K562 (cell line): ENCODE measurements around the gene AMPD1. TPM values are rescaled to one million over a fixed set of nuclear protein-coding genes. Genes with fewer than 3 reads are reported as not detected.

ENCODE experiments used
- ATAC-seq: fragments of 200-7000 bp; cut with Tn5 transposase; 3 replicates; pipeline ENCODE4 v1.9.1; 2020; ENCODE audit warnings: moderate library complexity
- BruUV-seq: library from RNA; stranded (reverse); fragments of 400-500 nt; replicated peaks from 2 replicates; lab custom pipeline; 2021; lab: Mats Ljungman, UMichigan
- CTCF ChIA-PET: fragments of 300-600 bp; formaldehyde crosslinking; extraction: SDS; loops from one replicate; lab custom pipeline; 2021; ENCODE audit warnings: low intra/inter-chr PET ratio; lab: Yijun Ruan, JAX
- POLR2A ChIA-PET: fragments of 300-600, 350-650 bp; sonication (Branson Sonifier 250); formaldehyde crosslinking; extraction: SDS; loops from one replicate; lab custom pipeline; 2021; ENCODE audit warnings: antibody characterized with exemption, inconsistent platforms; lab: Yijun Ruan, JAX
- DNase-seq, 4 experiments: peaks; one replicate each; pipeline versions ENCODE4 v3.0.0 to v3.0.0-alpha.2; 2011 to 2018; ENCODE audit warnings: low spot score in 3 of 4, mixed read lengths in 3 of 4; ENCODE audit errors: extremely low read depth in 1 of 4
- FAIRE-seq: peaks from 2 replicates; lab custom pipeline; 2011; peaks lifted over from hg19 to GRCh38; lab: Jason Lieb, UNC
- H2AFZ ChIP-seq: 2 replicates; pipeline ENCODE4 v1.6.0; 2011; ENCODE audit warnings: low read depth, low read length, control low read depth, inconsistent platforms
- H3K27ac ChIP-seq: fragments of 200-600 bp; 3 replicates; pipeline ENCODE4 v1.8.0; 2011; ENCODE audit warnings: low read depth, mild to moderate bottlenecking, control low read depth, inconsistent platforms, low read length, moderate library complexity, mixed read lengths; ENCODE audit errors: extremely low read depth
- H3K27me3 ChIP-seq, 2 experiments: fragments of 300-600 bp in 1 of 2; 2 replicates in 1 of 2; 3 replicates in 1 of 2; pipeline versions ENCODE4 v1.6.0 to v1.8.0; 2011; ENCODE audit warnings: inconsistent platforms in 2 of 2, low read length in 2 of 2, mild to moderate bottlenecking in 1 of 2, mixed read lengths in 1 of 2, moderate library complexity in 1 of 2; ENCODE audit not compliant: control insufficient read depth in 2 of 2, insufficient read depth in 2 of 2
- H3K36me3 ChIP-seq: fragments of 300-600 bp; 3 replicates; pipeline ENCODE4 v1.8.0; 2011; ENCODE audit warnings: mild to moderate bottlenecking, low read length, inconsistent platforms; ENCODE audit not compliant: control insufficient read depth, insufficient read depth
- H3K4me1 ChIP-seq, 2 experiments: fragments of 200-600 bp in 1 of 2; replicated peaks in 1 of 2; 2 replicates in 1 of 2; 3 replicates in 1 of 2; pipeline versions ENCODE4 v1.5.1 to v1.8.0; 2011; ENCODE audit warnings: inconsistent platforms in 2 of 2, low read length in 2 of 2, mild to moderate bottlenecking in 1 of 2, mixed read lengths in 1 of 2, moderate library complexity in 1 of 2; ENCODE audit not compliant: control insufficient read depth in 2 of 2, insufficient read depth in 2 of 2
- H3K4me2 ChIP-seq: 2 replicates; pipeline ENCODE4 v1.6.1; 2011; ENCODE audit warnings: low read length, control low read depth, inconsistent platforms, mixed read lengths; ENCODE audit not compliant: insufficient read depth
- H3K4me3 ChIP-seq: fragments of 200-600 bp; sonication (generic), shearing (Covaris generic); 2 replicates; pipeline ENCODE4 v1.5.1; 2016; ENCODE audit warnings: control low read depth, inconsistent platforms
- H3K79me2 ChIP-seq: fragments of 200-600 bp; 3 replicates; pipeline ENCODE4 v1.8.0; 2011; ENCODE audit warnings: low read length, inconsistent platforms; ENCODE audit not compliant: control insufficient read depth, insufficient read depth
- H3K9ac ChIP-seq, 2 experiments: 2 replicates each; pipeline versions ENCODE4 v1.6.0 to v1.6.1; 2011; ENCODE audit warnings: low read depth in 2 of 2, low read length in 2 of 2, control low read depth in 1 of 2, inconsistent platforms in 1 of 2, mild to moderate bottlenecking in 1 of 2, mixed read lengths in 1 of 2; ENCODE audit not compliant: insufficient read depth in 1 of 2
- H3K9me1 ChIP-seq: one replicate; pipeline ENCODE4 v1.6.0; 2011; ENCODE audit warnings: inconsistent platforms, mild to moderate bottlenecking, low read length, moderate library complexity; ENCODE audit not compliant: control insufficient read depth, insufficient read depth
- H3K9me3 ChIP-seq: replicated peaks from 2 replicates; pipeline ENCODE4 v1.5.1; 2011; ENCODE audit warnings: low read depth, low read length, inconsistent platforms; ENCODE audit not compliant: control insufficient read depth, insufficient read depth
- H4K20me1 ChIP-seq: replicated peaks from 2 replicates; pipeline ENCODE4 v1.6.1; 2011; ENCODE audit warnings: low read length, inconsistent platforms, mixed read lengths; ENCODE audit not compliant: control insufficient read depth, insufficient read depth
- BRF1 ChIP-seq: IDR thresholded peaks from 3 replicates; pipeline ENCODE4 v1.6.1; 2011; ENCODE audit warnings: borderline replicate concordance, mild to moderate bottlenecking; ENCODE audit not compliant: insufficient read length; ENCODE audit errors: extremely low read depth
- C11orf30 ChIP-seq: fragments of 450-650 bp; IDR thresholded peaks from 2 replicates; pipeline ENCODE4 v1.6.1; 2016; ENCODE audit warnings: low read depth, mild to moderate bottlenecking
- MAFF ChIP-seq: IDR thresholded peaks from 2 replicates; pipeline ENCODE4 v1.6.1; 2012; ENCODE audit warnings: low read length, improper control_type of control experiment
- MAFG ChIP-seq: fragments of 450-650 bp; conservative IDR thresholded peaks from 2 replicates; pipeline ENCODE4 v1.6.1; 2016; ENCODE audit warnings: missing genetic modification characterization, missing compliant biosample characterization
- NFE2 ChIP-seq: IDR thresholded peaks from 2 replicates; pipeline ENCODE4 v1.6.1; 2014; ENCODE audit warnings: antibody characterized with exemption, low read depth
- RB1 ChIP-seq: fragments of 450-650 bp; IDR thresholded peaks from 2 replicates; pipeline ENCODE4 v1.6.1; 2017; ENCODE audit warnings: low read depth, mild to moderate bottlenecking
- SNIP1 ChIP-seq: fragments of 450-650 bp; IDR thresholded peaks from 2 replicates; pipeline ENCODE4 v1.7.1; 2017; ENCODE audit warnings: low read depth, mild to moderate bottlenecking
- ZNF316 ChIP-seq: fragments of 450-650 bp; IDR thresholded peaks from 2 replicates; pipeline ENCODE4 v1.6.1; 2016
- ZNF407 ChIP-seq: fragments of 450-650 bp; IDR thresholded peaks from 2 replicates; pipeline ENCODE4 v1.6.1; 2016; ENCODE audit warnings: low read depth
- WGBS: fragments of 100-300 bp; shearing (Covaris generic); methylation state at CpG from one replicate; pipeline ENCODE4 v1.1.6; 2016; ENCODE audit warnings: low coverage, mixed read lengths; ENCODE audit not compliant: insufficient coverage; ENCODE audit errors: missing lambda C conversion rate; 5-methylcytosine and 5-hydroxymethylcytosine counted together
- in situ Hi-C: fragments of 300-500 bp; cut with MboI; formaldehyde crosslinking; loops from 4 replicates; pipeline ENCODE4 v1.15.0; 2018; ENCODE audit warnings: inconsistent platforms, mixed read lengths
- intact Hi-C: fragments of 100-400 bp; cut with micrococcal nuclease; formaldehyde crosslinking; loops from 2 replicates; pipeline ENCODE4 v1.14.2; 2022
- polyA plus RNA-seq, 8 experiments: library from polyadenylated mRNA; depleted of rRNA in 4 of 8; stranded (reverse) in 5 of 8; unstranded in 3 of 8; fragments of >200 nt; fragmentation: Nextera tagmentation in 2 of 8; fragmentation: Illumina TruSeq in 1 of 8; extraction: Ambion mirVana in 2 of 8; extraction: Trizol in 1 of 8; gene quantifications; 2 replicates each; pipeline versions ENCODE4 v1.2.1 to v1.2.3, GENCODE V29; 2011 to 2014; ENCODE audit warnings: inconsistent platforms in 1 of 8, missing spikeins in 1 of 8
- total RNA-seq, 7 experiments: library from RNA; depleted of rRNA in 6 of 7; stranded (reverse); fragments of >200 nt in 6 of 7; fragmentation: Illumina TruSeq in 2 of 7; extraction: Trizol in 2 of 7; gene quantifications; 2 replicates each; pipeline versions ENCODE4 v1.2.1 to v1.2.3, GENCODE V29; 2011 to 2021; ENCODE audit warnings: low replicate concordance in 1 of 7

The AMPD1 gene
- total and polyA plus RNA-seq, 9 of the 15 experiments (the other 6 are each of a cell fraction or from before 2014, with no cell fraction given): 0.04 to 0.17 TPM; not detected in 7

DNA sequence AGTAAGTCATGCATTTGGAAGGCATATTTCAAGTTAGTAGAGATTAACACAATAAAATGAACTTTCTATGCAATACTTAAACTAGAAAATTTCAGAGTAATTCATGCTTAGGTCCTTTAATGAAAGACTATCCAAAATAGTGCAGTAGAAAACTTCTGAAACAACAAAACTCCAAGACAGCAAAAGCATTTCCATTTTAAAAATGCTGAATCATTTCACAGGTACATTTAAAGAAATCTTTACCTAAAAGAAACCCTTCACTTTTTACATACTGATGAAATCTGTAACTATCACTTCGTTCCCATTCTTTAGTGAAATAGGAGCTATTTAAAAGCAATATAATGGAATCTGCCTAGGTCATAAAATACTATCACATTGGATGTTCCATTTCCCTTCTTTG is 45.0 kb upstream of the AMPD1 start:
- no peak for FAIRE-seq
- no peak for ATAC-seq
- POLR2A ChIA-PET: interaction anchor here (0.6 kb wide), 1 partner anchor 34 kb away, joined by 3 read pairs; no protein-coding TSS in a partner anchor
- H3K4me1 ChIP-seq: no peaks in the 10 kb centered on the region
- H3K4me2 ChIP-seq: no peak overlapping the region
- H3K9me3 ChIP-seq: no peaks in the 10 kb centered on the region
- WGBS: 91% methylated on average over 1 of the region's 1 CpG
- H3K27me3 ChIP-seq: no peaks in the 10 kb centered on the region
- intact Hi-C loops (no loop called here), in situ Hi-C loops (no loop called here)
- BruUV-seq: no TSS peak
- H4K20me1 ChIP-seq: 0 out of 2 replicates have a peak, but pooled peaks cover 3% of the 10 kb centered on the region
- H3K9me1 ChIP-seq: no peaks in the 10 kb centered on the region
- H3K27ac ChIP-seq: no peak overlapping the region
- CTCF ChIA-PET: no interaction called here
- no peak overlapping the region for H2AFZ ChIP-seq
- H3K9ac ChIP-seq: no peak overlapping the region
- H3K79me2 ChIP-seq: peaks cover 84% of the 10 kb centered on the region
- DNase-seq: no peak
- TF ChIP-seq ZNF407 (no peak), MAFG (tag) (peak; percentile 61), NFE2 (peak; percentile 53; the same call in 1 of the 2 replicates), ZNF316 (peak; percentile 73), MAFF (0 out of 2 replicates have a peak, but pooled peaks have one; percentile 20), BRF1 (no peak), SNIP1 (no peak), C11orf30 (peak; percentile 48), RB1 (no peak)
- no peak overlapping the region for H3K4me3 ChIP-seq
- H3K36me3 ChIP-seq: peaks cover 96% of the 10 kb centered on the region
